GM20000 (cell line): ENCODE data around the gene MAFG.

Source experiments
- DNase-seq: peaks from one replicate; pipeline ENCODE4 v3.0.0; 2012; ENCODE audit warnings: low spot score
- CTCF ChIP-seq: IDR thresholded peaks from 2 replicates; pipeline ENCODE4 v1.5.1; 2012; ENCODE audit warnings: mild to moderate bottlenecking, control low read depth; ENCODE audit errors: extremely low read depth, missing control alignments

MAFG gene

GRCh38 chr17:81895400-81895799 lies 32.1 kb downstream of the MAFG start:
- DNase-seq: no peak
- no peak for TF ChIP-seq CTCF

GRCh38 chr17:81891303-81891552 lies 36.3 kb downstream of the MAFG start:
- no peak for TF ChIP-seq CTCF
- DNase-seq: no peak

GRCh38 chr17:81890447-81891302 lies 36.9 kb downstream of the MAFG start:
- no peak for DNase-seq
- no peak for TF ChIP-seq CTCF

GRCh38 chr17:81889602-81890001 lies 37.9 kb downstream of the MAFG start:
- no peak for TF ChIP-seq CTCF

GRCh38 chr17:81888988-81889595 lies 38.4 kb downstream of the MAFG start:
- DNase-seq: no peak
- TF ChIP-seq CTCF: no peak

More at GRCh38 chr17:81889602-81890001, 37.9 kb downstream of the MAFG start:
- no peak for DNase-seq

GRCh38 chr17:81888105-81888987 lies 39.2 kb downstream of the MAFG start:
- no peak for TF ChIP-seq CTCF
- DNase-seq: no peak

- DNase-seq: no peak
- TF ChIP-seq CTCF: no peak
These were observed 41.5 kb downstream of the MAFG start for GRCh38 chr17:81885869-81886548.
